HS-27A (cell line): ENCODE data around the gene ADAMTS9.

Experiments
- DNase-seq: peaks from one replicate; pipeline ENCODE4 v3.0.0-alpha.2; 2012; ENCODE audit warnings: low read depth, missing footprints

The ADAMTS9 gene

DNA sequence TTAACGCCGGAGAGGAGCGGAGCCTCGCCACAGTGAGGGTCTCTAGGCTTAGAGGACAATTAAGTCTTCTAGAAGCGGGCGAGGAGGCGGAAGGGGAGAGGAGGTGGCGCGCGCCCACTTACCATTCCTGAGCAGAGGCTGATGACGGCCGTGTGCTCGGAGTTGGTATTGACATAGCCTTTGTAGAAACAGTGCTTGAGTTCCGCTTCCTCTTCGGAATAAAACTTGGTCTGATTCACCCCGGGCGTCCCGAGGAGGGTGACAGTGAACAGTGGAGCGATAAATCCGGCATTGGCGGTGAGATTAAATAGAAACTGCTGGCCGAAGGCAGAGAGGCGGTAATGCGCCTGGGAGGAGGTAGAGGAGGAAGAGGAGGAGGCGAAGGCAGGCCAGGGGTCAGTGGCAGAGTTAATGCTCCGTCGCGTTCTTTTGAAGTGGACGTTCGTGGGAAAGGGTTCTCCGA, 1.3 kb downstream of the ADAMTS9 start:
- no peak for DNase-seq

DNA sequence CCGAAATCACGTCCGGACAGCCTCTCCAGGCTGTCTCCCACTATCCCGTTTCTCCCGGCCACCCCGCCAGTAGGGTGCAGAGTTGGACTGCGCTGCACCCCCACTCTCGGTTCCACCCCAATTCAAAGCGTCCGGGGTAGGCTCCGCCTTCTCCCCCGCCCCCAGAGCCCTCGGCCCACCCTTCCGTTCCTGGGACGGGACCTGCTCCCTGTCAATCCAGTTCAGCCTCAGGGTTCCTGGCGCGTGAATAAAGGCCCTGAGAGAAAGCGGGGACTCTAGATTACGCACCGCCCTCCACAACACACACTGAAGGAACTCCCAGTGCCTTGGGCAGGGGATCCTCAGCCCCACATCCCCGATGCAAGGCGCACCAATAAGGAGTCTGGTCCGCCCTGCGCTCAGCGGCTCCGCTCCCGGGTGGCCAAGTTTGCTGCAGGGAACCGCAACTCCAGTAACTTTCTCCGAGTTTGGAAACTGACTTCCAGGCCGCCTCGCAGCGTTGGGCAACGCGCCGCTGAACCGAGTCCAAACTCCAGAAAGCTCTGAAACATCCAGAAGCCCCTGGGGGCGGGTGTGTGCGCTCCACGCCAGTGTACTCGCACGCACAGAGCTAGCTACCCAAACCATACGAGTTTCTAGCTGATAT, 1.9 kb downstream of the ADAMTS9 start:
- no peak for DNase-seq

DNA sequence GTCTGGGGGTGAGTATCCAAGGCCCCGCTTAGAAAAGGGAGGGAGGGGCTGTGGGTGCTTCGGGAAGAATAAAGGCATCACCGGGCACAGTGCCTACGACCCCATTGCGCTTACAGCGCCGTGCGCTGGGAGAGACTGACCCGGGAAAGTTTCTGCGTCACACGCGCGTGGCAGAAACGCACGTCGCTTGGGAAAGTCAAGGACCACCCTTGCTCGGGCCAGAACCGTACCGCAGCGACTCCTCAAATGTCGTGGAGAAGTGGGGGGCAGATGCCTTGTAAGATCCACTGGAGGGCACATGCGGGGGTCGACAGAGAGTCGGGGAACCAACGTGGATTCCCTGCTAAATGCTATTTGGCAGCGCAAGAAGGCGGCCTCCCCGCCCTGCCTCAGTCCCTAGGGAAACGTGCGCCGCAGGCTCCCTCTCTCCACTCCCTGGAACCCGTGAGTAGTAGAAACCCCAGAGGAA, 2.4 kb downstream of the ADAMTS9 start:
- DNase-seq = no peak

- DNase-seq = no peak
These were observed 3.0 kb downstream of the ADAMTS9 start for GRCh38 chr3:64684715-64685261.

DNA sequence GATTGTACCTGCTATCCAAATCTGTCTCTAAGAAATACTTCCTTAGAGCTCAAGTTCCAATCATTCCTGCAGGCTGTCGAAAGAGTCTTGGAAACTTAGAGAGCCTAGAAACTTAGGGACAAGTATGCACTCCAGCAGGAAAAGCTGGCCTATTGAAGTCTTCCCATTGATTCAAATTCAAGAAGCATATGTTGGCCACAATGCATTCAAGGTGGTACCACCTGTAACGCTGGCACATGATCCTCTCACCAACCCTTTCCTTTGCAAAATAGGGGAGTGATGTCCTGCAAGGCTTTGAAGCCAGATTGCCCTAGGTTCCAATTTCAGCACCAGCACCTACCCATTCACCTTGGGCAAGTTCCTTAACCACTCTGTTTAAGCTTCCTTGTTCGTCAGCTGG, 6.0 kb downstream of the ADAMTS9 start:
- no peak for DNase-seq

DNA sequence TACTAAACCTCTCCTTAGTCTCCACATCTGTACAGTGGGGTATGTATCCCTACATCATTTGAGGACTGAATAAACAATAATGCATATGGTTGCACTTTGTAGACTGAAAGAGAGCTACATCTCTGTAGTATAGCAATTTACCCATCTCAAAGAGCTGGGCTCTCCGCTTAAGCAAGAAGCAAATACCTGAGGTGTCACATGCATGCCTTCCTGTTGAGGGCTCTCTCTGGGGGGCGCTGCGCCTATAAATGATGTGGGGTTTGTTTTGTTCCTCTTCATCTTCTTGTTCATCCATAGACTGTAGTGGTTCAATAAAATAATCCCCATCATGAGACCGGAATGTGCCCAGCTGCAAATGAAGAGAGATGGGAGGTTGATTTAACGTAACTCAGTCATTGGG, 6.8 kb downstream of the ADAMTS9 start:
- DNase-seq = no peak

DNA sequence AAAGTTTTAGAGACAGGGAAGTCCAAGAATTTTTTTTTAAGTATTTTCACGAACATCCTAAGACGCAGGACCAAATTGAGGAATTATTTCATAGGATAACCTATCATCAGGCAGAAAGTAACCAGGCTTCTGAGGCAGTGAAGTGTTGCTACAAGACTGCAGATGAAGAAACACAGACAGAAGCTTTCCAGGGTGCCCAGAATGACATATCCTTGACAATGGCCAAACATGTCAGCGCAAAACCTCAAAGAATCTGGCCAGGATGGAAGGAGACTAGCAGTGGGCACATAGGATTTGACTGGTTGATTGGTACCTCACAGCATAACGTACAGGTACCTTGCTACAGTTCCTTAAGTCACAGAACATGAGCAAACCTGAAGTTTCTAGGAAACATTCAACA, 7.5 kb downstream of the ADAMTS9 start:
- no peak for DNase-seq

DNA sequence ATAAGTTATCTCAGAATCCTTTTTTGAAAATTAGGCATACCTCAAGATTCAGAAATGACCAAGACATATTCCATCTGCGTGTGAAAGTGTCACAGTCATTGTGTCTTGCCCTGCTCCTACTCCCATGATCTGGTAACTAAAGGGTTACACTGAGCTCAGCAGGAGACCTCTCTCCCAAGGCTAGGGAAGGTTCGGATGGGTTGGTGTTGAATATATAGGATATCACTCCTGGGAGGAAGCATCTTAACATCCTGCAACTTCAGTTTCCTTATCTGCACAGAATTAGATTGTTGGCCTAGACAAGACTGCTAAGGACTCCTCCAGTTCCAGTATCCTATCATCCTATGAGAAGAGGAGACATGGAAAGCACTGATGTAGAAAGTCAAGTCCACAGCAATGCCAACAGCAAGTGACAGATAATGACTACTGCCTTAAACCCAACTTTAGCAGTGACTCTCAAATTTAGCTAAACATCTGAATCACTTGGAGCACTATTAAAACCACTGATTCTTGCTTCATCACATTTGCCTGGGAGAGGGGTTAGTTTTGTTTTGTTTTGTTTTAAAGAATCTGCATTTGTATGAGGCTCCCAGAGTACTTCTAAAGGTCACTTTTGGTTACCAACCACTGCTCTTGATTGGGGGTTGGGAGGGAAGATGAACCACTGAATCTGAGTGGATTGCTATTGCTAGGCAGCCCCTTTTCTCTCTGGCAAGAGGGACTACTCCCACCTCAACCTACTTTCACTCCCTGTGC, 9.7 kb downstream of the ADAMTS9 start:
- DNase-seq = no peak

DNA sequence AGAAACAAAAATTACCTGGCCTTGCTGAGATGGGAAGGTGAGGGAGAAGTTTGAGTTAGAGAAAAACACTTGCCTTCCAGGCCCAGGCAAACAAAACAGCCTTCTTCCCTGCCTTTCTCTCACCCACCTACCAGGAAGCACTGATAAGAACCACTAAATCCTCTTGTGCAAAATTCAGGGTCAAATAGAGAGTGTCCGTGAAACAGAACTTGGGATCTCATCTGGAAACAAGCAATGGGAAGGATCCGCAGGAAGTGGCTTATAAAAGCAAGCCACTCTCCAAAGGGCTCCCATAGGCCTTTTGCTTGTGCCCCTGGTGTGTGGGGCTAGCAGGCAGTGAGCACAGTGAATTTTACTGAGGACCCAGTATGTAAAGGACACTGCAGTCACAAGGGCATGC, 11.0 kb downstream of the ADAMTS9 start:
- no peak for DNase-seq

- no peak for DNase-seq
These were observed 12.0 kb downstream of the ADAMTS9 start for GRCh38 chr3:64675687-64676247.

GRCh38 chr3:64674591-64675076, 13.2 kb downstream of the ADAMTS9 start:
- no peak for DNase-seq

GRCh38 chr3:64673159-64673715, 14.6 kb downstream of the ADAMTS9 start:
- DNase-seq = no peak

GRCh38 chr3:64668582-64669510, 19.0 kb downstream of the ADAMTS9 start:
- no peak for DNase-seq

- no peak for DNase-seq
These were observed 19.8 kb downstream of the ADAMTS9 start for GRCh38 chr3:64667887-64668581.

DNA sequence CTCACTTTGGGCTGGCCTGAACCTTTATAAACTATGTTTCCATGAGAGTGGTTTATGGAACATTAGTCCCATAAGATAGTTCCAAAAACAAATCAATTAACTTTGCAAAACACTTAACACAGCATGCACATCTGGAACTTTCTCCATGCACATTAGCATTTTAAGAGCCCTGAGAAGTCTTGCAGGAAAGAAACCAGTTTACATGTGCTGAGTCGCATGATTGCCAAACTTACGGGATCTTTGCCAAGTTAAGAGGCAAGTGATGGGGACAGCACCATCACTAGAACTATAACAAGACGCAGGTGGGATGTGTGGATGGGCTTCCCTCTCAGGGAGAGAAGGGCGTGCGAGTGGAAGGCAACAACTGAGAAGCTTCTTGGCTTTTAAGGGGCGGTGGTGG, 20.7 kb downstream of the ADAMTS9 start:
- no peak for DNase-seq

- no peak for DNase-seq
These were observed 21.6 kb downstream of the ADAMTS9 start for GRCh38 chr3:64666171-64666588.

DNA sequence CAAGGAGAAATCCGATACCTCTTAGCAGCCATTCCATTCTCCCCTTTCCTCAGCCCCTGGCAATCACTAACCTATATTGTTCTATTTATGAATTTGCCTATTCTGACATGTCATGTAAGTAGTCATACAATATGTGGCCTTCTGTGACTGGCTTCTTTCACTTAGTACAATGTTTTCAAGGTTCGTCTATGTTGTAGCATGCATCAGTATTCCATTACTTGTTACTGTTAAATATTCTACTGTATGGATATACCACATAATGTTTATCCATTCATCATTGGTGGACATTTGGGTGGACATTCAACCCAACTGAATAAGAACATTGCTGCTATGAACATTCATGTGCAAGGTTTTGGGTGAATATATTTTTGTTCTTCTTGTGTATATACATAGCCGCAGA, 23.4 kb downstream of the ADAMTS9 start:
- no peak for DNase-seq

DNA sequence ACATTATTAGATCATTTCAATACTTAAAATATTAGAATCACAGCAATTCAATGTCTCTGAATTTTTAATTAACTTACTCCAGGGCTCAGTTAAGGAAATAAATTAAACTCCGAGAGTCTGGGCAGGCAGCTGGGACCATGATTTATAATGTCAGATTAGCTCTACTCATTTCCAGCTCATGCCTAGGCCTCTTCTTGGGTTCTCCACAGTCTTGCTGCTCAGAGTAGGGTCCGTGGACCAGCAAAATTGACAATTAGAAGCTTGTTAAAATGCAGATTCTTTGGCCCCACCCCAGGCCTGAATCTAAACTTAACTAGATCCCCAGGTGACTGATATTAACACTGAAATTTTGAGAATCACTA, 28.2 kb downstream of the ADAMTS9 start:
- DNase-seq = no peak

GRCh38 chr3:64658001-64658400, 29.8 kb downstream of the ADAMTS9 start:
- DNase-seq = no peak

- DNase-seq = no peak
These were observed 31.3 kb downstream of the ADAMTS9 start for GRCh38 chr3:64656544-64656943.

GRCh38 chr3:64655160-64655559, 32.6 kb downstream of the ADAMTS9 start:
- no peak for DNase-seq
